Urinary bladder (tissue), 4 donors: ENCODE results near the gene ALS2CL. TPM values are rescaled to one million over a fixed set of nuclear protein-coding genes. Genes with fewer than 3 reads are reported as not detected.

Experiments used
- DNase-seq: peaks from one replicate; pipeline ENCODE4 v3.0.0-alpha.2; 2015; ENCODE audit errors: extremely low spot score
- H3K27ac ChIP-seq: one replicate; pipeline ENCODE4 v1.5.1; 2013; ENCODE audit warnings: low read depth, mild to moderate bottlenecking, moderate library complexity
- H3K36me3 ChIP-seq: one replicate; pipeline ENCODE4 v1.6.1; 2013; ENCODE audit warnings: mild to moderate bottlenecking, moderate library complexity; ENCODE audit not compliant: insufficient read depth
- H3K4me1 ChIP-seq: one replicate; pipeline ENCODE4 v1.6.1; 2013; ENCODE audit warnings: mild to moderate bottlenecking, moderate library complexity; ENCODE audit not compliant: insufficient read depth
- H3K4me3 ChIP-seq: one replicate; pipeline ENCODE4 v1.5.1; 2013; ENCODE audit warnings: low read depth, low read length
- WGBS: extraction: QIAGEN DNeasy Blood & Tissue Kit; methylation state at CpG from one replicate; pipeline ENCODE4 v1.1.7; 2013; 5-methylcytosine and 5-hydroxymethylcytosine counted together
- polyA plus RNA-seq: library from polyadenylated mRNA; stranded (reverse); fragments of 200-250 nt; gene quantifications from one replicate; pipeline ENCODE4 v1.2.3, GENCODE V29; 2013
- total RNA-seq: library from RNA; depleted of rRNA; stranded (reverse); fragments of >200 nt; gene quantifications from one replicate; pipeline ENCODE4 v1.2.3, GENCODE V29; 2014
- donor health status: healthy with polysubstance abuse.
- donor health status: healthy.

Gene ALS2CL
- total and polyA plus RNA-seq, 2 donors, result 10.4 to 10.6 TPM

DNA sequence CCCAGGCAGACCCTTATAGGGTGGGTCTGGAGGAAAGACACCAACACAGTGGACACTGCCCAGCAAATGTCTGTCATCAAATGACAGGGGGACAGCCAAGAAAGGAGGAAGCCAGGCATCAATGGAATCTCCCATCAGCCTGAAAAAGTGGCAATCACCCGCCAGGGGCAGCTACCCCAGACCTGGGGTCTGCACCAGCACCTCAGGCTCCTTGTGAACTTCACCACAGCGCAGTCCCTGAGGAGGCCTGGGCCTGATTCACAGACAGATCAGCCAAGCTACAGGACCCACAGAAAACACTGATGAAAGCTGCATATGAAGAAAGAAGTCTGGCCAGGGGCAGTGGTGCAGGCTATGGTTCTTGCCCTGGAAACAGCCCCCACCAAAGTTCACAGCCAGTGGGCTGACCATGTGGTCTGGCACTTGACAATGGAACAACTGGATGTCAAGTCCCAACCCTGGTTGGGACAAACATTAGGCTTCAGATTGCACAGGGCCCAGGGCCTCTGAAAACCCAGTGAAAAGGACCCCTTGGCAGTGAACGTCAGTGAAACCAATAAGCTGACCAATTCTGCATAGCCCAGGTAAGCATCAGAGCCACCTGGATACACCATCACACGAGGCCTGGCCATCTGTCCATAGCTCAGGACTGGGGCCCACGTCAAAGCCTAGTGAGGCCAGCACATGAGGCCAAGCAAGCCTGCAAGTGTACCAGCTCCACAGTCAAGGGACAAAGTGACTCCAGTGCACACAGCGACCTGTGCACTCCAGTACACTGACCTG is 29.1 kb downstream of the ALS2CL start:
- H3K4me1 ChIP-seq, result no peaks in the 10 kb centered on the region
- no peaks in the 10 kb centered on the region for H3K36me3 ChIP-seq
- 95% methylated on average over 6 of the region's 6 CpGs for WGBS
- DNase-seq, result no peak
- no peak overlapping the region for H3K27ac ChIP-seq
- H3K4me3 ChIP-seq, result no peak overlapping the region

DNA sequence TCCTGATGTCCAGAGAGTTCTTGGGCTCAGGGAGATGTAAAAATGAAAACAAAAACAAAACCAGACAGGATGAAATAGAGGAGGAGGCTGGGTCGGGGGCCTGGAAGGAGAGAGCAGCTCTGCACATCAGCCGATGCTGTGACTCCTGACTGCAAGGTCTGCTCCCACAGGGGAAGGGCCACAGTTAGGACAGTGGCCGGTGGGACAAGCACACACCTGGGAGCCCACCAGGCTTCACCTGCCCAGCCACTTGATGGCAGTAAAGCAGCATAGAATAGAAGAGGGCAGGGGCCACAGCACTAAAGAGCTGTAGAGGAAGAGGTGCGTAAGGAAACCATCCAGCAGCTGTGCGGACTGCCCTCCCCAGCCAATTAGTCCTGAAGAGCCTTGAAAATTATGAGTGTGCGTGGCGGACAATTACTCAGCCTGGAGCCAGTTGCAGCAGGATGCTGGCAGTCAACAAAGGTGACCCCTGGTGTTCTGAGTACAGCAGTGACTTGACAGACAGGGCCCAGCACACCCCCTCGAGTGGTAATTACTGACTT is 29.8 kb downstream of the ALS2CL start:
- 78% methylated on average over 8 of the region's 8 CpGs for WGBS
- H3K4me3 ChIP-seq, result no peak overlapping the region
- no peak for DNase-seq
- no peaks in the 10 kb centered on the region for H3K36me3 ChIP-seq
- H3K4me1 ChIP-seq, result no peaks in the 10 kb centered on the region
- H3K27ac ChIP-seq, result no peak overlapping the region

DNA sequence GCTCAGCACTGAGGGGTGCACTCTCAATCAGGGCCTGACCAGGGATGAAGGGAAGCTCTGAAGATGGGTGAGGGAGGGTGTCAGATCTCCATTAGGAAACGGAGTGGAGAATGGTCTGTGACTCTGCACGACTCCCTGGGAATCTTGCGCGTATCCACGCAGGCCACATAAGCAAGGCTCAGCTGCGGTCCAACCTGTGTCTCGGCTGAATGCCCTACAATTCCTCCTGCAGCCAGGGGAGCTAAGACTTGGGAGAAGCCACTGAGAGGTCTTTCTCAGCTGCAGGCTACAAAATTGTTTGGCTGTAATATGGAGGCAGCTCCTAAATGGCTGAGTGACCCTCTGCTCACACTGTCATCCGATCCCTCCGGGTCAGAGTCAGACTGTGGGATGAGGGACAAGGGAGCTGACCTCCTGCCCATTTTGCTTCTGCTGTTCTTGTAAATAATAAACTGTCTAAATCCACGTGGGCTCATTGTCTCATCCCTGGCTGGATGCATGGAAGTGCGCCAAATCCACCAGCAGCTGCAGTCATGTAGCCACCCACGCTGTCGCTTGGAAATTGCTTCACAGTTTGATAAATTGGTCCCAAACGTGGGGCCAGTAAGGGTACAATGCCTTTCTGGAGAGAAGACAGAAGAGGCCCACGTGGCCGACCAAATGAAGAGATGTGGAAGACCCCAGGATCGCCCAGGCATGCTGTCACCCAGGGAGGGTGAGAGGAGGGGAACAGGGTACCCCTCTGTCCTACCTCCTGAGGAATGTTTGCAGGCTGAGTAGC is 30.5 kb downstream of the ALS2CL start:
- no peak overlapping the region for H3K27ac ChIP-seq
- no peaks in the 10 kb centered on the region for H3K4me1 ChIP-seq
- WGBS, result 42% methylated on average over 17 of the region's 17 CpGs
- no peaks in the 10 kb centered on the region for H3K36me3 ChIP-seq
- H3K4me3 ChIP-seq, result no peak overlapping the region
- DNase-seq, result peak; percentile 11

GRCh38 chr3:46661776-46662766 is 31.4 kb downstream of the ALS2CL start:
- whole genome bisulfite sequencing, result 82% methylated on average over 15 of the region's 15 CpGs

GRCh38 chr3:46660543-46661523 is 32.6 kb downstream of the ALS2CL start:
- H3K4me1 ChIP-seq, result no peaks in the 10 kb centered on the region
- 55% methylated on average over 9 of the region's 9 CpGs for WGBS
- no peaks in the 10 kb centered on the region for H3K36me3 ChIP-seq
- H3K27ac ChIP-seq, result no peak overlapping the region
- H3K4me3 ChIP-seq, result no peak overlapping the region
- DNase-seq, result no peak

More at GRCh38 chr3:46661776-46662766, 31.4 kb downstream of the ALS2CL start:
- Histone ChIP-seq H3K4me3 (no peak overlapping the region), H3K27ac (no peak overlapping the region), H3K4me1 (no peaks in the 10 kb centered on the region), H3K36me3 (no peaks in the 10 kb centered on the region)
- DNase-seq, result no peak

DNA sequence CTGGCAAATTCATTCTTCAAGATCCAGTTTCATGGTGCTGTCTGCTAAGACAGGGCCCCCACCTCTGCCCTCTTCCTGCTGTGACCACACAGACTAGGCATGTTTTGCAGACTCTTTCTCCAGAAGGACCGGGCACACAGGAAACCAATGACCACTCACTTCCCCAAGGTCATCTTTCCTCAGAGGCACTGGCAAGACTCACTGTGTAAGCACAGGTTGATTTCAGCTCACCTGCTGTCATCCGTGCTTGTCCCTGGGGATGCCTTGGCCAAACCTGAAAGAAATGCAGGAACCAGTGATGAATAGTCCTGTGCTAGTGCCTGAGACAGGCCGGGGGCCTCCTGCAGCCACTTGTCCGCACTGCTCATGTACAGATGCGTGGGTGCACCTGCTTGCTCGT is 33.5 kb downstream of the ALS2CL start:
- H3K4me1 ChIP-seq, result no peaks in the 10 kb centered on the region
- no peak for DNase-seq
- WGBS, result 91% methylated on average over 6 of the region's 6 CpGs
- no peak overlapping the region for H3K27ac ChIP-seq
- H3K36me3 ChIP-seq, result no peaks in the 10 kb centered on the region
- no peak overlapping the region for H3K4me3 ChIP-seq

DNA sequence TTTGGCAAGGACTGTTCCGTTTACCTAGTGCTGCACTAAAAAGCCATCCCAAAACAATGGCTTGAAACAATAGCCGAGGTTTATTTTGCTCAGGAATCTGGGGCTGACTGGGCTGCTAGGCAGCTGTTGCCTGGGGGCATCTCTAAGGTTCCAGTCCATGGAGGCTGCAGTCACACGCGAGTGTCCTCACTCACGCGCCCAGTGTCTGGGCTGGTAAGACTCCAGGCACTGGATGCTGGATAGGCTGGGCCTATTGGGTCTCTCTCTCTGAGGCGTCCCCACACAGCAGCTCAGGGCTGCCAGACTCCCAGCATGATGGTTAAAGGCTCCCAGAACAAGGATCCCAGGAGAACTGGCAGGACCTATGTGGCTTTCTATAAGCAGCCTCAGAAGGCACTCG is 34.2 kb downstream of the ALS2CL start:
- no peak overlapping the region for H3K4me3 ChIP-seq
- 93% methylated on average over 8 of the region's 8 CpGs for WGBS
- H3K27ac ChIP-seq, result no peak overlapping the region
- no peak for DNase-seq
- H3K4me1 ChIP-seq, result no peaks in the 10 kb centered on the region
- no peaks in the 10 kb centered on the region for H3K36me3 ChIP-seq

DNA sequence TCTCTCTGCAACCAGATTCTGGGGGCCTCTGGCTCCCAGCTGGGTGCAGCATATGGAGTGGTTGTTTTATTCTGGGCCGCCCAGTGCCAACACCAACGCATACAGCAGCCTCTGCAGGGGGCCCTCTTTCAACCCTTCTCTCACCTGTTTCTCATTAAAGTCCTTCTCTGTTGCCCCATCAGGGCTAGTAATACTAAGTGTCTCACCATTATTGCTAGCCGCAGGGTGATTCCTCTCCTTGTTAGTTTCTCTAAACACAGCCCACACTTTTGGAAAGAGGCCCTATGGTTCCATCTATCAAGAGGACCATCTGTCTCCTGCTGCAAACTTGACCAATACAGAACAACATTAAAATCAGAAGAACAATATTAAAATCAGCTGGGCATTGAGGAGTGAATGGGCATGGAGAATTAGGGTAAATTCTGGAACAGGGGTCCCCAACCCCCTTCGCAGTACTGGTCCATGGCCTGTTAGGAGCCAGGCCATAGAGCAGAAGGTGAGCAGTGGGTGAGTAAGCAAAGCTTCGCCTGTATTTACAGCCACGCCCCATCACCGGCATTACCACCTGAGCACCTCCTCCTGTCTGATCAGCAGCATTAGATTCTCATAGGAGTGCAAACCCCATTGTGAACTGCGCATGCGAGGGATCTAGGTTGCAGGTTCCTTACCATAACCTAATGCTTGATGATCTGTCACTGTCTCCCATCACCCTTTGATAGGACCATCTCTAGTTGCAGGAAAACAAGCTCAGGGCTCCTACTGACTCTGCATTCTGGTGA is 36.5 kb downstream of the ALS2CL start:
- H3K4me1 ChIP-seq, result no peaks in the 10 kb centered on the region
- H3K36me3 ChIP-seq, result no peaks in the 10 kb centered on the region
- no peak overlapping the region for H3K27ac ChIP-seq
- 85% methylated on average over 9 of the region's 9 CpGs for WGBS
- DNase-seq, result no peak
- H3K4me3 ChIP-seq, result no peak overlapping the region

DNA sequence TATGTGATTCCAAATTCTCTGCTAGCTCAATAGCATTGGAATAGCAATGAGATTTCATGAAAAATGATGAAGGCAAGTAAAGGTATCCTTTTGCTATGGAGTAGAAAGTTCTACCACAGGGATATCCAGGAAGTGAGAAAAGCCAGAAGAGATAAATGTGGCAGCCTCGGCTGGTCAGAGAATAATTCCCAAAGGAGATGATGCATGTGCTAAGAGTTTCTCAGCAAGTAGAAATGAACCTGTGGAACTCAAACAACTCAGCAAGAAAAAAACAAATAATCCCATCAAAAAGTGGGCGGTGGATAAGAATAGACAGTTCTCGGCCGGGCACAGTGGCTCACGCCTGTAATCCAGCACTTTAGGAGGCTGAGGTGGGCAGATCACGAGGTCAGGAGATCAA is 38.2 kb downstream of the ALS2CL start:
- Histone ChIP-seq H3K27ac (no peak overlapping the region), H3K4me3 (no peak overlapping the region), H3K4me1 (no peaks in the 10 kb centered on the region), H3K36me3 (no peaks in the 10 kb centered on the region)
- DNase-seq, result no peak
- 77% methylated on average over 6 of the region's 6 CpGs for WGBS

- DNase-seq, result no peak
- no peaks in the 10 kb centered on the region for H3K4me1 ChIP-seq
- H3K27ac ChIP-seq, result no peak overlapping the region
- no peaks in the 10 kb centered on the region for H3K36me3 ChIP-seq
- WGBS, result 55% methylated on average over 1 of the region's 1 CpG
- H3K4me3 ChIP-seq, result no peak overlapping the region
Observed at GRCh38 chr3:46651084-46651483, 42.4 kb downstream of the ALS2CL start.

DNA sequence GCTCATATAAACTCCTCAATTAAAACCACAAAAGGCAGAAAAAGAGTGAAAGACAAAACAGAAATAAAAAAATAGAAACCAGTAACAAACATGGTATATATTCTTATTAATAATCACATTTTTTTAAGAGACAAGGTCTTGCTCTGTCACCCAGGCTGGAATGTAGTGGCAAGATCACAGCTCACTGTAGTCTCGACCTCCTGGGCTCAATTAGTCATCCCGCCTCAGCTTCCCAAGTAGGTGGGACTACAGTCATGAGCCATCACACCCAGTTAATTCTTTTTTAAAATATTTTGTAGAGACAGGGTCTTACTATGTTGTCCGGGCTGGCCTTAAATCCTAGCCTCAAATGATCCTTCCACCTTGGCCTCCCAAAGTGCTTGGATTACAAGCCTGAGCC is 44.0 kb downstream of the ALS2CL start:
- WGBS, result 86% methylated on average over 3 of the region's 3 CpGs
- Histone ChIP-seq H3K4me1 (no peaks in the 10 kb centered on the region), H3K4me3 (no peak overlapping the region), H3K36me3 (no peaks in the 10 kb centered on the region), H3K27ac (no peak overlapping the region)
- DNase-seq, result no peak

GRCh38 chr3:46648096-46648495 is 45.4 kb downstream of the ALS2CL start:
- H3K27ac ChIP-seq, result no peak overlapping the region
- H3K4me3 ChIP-seq, result no peak overlapping the region
- no peaks in the 10 kb centered on the region for H3K4me1 ChIP-seq
- WGBS, result 96% methylated on average over 2 of the region's 2 CpGs
- no peak for DNase-seq
- H3K36me3 ChIP-seq, result no peaks in the 10 kb centered on the region
